Stimulated activated CD4-positive, alpha-beta T cell treated with anti-CD3 and anti-CD28 coated beads, TNF-alpha, amount 100 ng/mL, for 24 hours (primary cell): ENCODE data around the gene CNGA3.
"Not testable (repeated sequence)": the region's sequence is repeated elsewhere in the genome, so short reads cannot be mapped to it uniquely, and the experiment has no call there.

Experiments
- DNase-seq, 3 experiments: peaks; one replicate each; pipeline ENCODE4 v3.0.0-alpha.2; 2020; ENCODE audit warnings: low read depth in 3 of 3

Gene CNGA3

GRCh38 chr2:98346311-98347236 lies at the start of gene CNGA3:
Gene CNGA3 (plus strand): TSS chr2:98346456. CDS start chr2:98369976, 23,520 bp downstream.
- DNase-seq: peak in 1 of 3 experiments; percentile 12

DNA sequence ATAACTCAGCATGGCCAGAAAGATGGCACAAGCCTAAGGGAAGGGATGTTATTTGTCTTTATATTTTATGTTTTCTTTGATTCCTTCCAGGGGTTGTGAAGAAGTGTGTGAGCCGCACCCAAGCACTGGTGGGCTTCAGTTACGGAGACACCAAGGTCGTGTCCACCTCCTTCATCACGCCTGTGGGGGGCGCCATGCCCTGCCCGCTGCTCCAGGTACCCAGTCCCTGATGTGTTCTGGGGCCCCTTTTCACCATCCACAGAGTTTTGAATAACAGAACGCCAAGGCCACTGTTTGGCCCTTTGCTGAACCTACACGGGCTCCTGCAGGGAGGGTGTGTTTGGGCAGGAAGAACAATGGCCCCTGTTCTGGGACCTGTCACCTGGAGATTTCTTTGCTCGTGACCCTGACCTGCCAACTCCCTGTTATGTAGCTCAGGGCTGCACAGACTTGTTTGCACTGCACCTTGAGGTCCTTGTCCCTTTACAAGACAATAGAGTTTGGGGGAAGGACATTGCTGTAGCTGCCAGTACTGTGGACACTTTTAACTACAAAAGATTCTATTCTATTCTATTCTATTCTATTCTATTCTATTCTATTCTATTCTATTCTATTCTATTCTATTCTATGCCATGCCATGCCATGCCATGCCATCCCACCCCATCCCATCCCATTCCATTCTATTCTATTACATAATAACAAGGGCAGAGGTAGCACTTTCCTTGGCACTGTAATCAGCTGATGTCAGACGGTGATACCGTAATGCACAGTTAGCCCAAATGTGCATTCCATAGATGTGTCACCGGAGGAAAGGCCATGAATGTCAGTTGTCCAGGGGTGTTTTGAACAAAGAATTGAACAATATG lies 48.2 kb upstream of the CNGA3 start:
- DNase-seq: no peak

- DNase-seq: no peak
Observed at GRCh38 chr2:98298683-98299164, 47.5 kb upstream of the CNGA3 start.

DNA sequence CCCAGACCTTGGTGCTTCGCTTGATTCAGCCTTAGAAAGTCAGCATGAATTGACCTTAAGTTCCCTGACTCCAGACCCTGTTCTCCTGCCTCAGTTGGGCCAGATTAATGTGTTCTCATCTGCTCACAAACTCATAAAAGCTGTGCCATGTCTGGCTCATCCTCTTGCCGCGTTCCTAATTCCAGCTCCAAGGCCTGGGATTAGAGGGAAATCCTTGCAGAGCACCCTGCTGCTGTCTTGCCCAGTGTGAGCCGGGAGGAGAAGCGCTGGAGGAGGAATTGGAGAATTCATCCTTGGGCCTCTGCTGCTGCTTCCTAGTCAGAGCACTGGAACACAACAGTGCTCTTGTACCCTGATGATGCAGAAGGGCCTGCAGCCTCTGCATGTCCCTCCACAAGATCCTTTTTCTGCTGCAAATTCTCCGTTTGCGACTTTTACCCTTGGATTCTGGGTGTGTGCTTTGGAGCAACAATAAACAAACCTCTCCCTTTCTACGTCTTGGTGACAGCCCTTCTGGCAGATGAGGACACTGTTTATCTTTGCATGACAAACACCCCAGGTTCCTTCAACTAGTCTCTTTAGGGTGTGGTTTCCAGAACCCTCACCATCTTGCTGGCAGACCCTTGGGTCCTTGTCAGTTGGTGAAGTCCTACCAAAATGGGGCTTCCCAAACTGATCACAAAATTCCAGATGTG lies 46.9 kb upstream of the CNGA3 start:
- DNase-seq: no peak

DNA sequence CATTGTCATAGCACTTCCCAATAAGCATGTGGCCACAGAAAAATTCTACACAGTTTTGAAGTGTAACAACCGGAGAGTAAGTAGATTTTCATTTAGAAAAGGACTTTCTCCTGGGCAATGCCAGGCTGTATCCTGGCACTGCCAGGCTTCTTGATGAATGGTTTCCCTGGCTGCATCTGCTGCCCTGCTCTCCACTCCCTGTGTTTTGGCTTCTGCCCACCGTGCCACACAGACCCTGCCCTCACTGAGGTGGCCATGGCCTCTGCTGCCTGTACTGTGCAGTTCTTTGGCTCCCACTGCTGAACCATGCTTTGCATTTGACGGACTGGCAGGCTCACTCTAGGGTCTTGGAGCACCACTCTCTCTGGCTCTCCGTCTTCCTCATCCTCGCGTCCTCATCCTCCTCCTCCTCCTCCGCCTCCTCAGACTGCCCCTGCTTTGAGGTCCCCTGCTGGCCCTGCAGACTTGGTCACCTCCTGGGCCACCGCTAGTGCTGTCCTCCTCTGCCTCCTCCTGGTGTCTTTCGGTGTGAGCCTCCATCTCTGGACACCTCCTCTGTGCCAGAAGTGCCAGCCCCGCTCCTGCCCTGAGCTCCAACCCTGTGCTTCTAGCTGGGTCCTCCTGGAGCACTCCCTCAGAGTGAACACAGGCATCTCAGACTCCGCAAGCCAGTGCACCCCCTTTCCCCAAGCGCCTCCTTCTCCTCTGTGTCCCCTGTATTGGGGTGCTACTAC lies 45.9 kb upstream of the CNGA3 start:
- no peak for DNase-seq

DNA sequence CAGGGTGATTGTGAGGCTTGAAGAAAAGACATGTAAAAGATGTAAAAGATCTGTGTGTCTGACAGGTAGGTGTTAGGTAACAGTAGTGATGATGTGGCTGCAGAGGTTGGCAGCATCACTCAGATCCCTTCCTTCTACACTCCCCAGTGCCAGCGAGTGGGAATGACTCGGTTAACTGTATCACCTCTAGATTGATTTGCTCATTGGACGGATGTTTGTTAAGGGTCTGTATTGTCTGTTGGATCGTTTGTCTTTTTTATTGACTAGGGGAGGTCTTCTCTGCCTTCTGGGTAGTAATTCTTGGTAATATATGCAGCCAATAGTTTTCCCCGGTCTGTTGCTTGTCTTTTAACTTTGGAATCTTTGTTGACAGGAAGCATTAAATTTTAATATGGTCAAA lies 44.8 kb upstream of the CNGA3 start:
- DNase-seq: no peak

GRCh38 chr2:98307131-98307696 lies 39.0 kb upstream of the CNGA3 start:
- not testable (repeated sequence) for DNase-seq

DNA sequence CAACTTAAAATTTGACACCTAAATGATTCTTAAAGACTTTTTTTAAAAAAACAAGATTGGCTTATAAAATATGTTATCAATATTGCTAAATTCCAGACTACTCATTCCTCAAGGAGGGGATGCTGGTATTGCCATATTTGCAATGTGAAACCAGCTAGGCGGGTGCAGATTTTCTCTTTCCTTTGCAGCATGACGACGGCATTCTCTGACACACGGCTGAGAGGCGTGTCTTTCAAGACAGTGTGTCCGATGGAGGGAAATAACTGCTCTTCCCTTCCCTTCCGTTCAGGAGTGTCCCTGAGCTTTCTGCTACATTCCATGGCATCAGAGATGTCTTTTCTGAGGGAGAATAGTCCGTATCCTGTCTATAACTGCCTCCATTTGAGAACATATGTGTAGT lies 38.2 kb upstream of the CNGA3 start:
- DNase-seq: no peak

DNA sequence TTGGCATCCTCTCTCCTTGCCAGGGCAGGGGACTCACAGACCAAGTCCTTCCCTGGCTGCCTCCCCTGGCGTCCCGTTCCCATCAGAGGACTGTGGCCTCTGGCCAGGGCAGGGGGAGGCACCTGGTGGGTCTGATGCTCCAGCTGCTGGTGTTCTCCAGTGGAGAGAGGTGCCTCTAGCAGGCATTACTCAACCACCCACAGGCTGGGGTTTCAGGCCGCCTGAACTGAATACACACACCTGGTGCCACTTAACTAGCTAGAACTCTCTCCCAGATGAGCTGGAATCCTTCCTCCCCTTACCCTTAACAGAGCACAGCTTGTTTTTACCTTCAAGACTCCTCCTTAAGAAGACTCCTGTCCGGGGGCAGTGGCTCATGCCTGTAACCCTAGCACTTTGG lies 37.7 kb upstream of the CNGA3 start:
- DNase-seq: no peak

DNA sequence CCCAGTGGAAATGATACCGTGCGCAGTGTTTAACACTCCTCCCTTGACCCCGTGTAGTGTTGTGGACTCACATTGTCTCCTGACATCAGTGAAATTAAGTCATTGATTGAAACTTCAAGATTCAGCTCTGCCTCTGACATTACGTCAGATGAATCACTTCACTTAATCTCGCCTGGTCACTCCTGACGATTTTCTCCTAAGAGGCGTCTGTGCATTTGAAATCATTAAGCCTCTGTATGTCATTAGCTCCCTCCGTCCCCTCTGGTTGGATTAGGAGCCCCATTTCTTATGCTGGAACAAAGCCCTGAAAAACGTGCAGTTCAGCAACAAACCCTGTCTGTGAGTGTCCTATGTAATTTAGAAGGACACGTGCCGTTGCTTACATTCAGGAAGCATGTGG lies 36.7 kb upstream of the CNGA3 start:
- no peak for DNase-seq

- DNase-seq: no peak
Observed at GRCh38 chr2:98310010-98310409, 36.2 kb upstream of the CNGA3 start.

DNA sequence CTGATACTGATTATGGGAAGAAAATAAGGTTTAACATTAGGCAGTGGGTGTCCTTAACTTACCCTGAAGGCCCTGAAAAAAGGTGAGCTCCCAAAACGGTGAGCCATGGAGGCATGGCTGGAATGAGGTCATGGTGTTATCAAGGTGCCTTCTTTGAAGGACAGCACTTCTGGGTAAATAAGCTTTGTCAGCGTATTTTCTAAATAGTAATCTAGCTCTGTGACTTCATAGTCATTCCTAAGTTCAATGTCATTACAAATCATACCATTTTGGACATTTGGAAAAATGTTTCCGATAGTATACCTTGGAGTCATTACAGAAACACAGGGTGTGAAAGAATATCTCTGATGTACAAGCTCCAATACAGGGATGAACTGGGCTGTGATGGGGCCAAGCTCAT lies 35.2 kb upstream of the CNGA3 start:
- DNase-seq: no peak

- no peak for DNase-seq
Observed at GRCh38 chr2:98311771-98312545, 34.3 kb upstream of the CNGA3 start.

DNA sequence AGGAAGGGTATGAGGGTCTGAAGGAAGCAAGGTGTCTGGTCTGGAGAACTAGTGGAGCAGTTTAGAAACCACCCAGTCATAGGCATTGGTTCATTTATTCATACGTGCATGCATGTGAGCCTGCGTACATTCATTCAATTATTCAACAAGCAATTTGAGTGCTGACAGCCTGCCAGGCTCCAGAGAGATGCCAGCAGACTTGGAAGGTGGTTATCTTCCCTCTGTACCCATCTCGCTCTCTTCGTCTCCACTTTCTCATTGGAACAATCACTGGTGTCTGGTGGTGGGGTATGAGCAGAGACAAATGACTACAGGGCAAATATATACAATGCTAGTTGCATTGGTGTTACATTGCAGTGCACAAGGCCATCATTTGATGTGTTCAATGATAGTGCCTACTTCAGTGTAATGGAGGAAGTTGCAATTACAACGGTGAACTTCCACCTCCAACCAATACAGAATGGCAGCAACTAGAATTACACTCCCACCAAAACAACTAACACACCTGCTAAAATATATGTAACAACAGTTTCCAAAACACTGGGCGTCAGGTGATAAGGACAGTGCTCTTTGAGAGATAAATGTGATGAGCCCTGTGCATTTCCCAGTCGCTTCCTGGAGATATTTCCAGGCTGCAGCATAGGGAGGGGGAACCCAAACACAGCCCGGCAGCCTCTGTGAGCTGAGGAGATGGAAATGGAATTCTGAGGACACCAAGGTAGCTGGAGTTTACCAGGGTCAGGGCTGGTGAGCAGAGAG lies 32.6 kb upstream of the CNGA3 start:
- no peak for DNase-seq

DNA sequence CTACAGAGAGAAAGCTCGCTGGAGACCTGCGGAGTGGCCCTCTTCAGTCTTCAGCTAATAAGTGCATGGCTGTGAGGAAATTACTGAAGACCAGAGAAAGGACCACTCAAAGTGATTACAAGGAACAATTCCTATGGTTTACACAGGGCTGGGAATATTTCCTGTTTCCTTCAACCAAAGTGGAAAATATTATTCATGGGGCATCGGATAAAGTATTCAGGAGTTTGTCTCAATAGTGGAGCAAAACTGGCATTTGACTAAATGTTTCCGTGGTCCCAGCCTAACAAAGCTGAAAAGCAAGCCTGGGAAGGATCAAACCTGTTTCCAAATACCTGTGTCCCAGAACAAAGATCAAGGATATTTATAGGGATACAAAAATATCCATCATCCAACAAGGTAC lies 32.0 kb upstream of the CNGA3 start:
- no peak for DNase-seq

DNA sequence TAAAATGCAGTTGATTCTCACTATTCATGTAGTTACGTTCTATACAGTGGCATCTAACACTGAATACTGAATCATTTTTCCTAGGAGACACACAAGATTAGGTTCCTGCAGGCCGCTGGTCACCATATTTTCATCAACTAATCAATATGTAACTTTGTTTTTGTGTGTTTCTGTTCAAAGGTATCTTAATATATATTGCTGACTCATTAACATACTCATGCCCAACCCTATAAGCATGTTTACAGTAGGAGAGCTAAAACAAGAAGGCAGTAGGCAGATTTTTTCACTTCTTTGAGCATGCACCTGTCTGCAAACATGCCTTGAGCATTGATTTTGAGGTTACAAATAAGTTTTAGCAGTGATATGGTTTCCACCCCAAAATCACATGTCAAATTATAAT lies 30.3 kb upstream of the CNGA3 start:
- DNase-seq: no peak

GRCh38 chr2:98317214-98317613 lies 29.0 kb upstream of the CNGA3 start:
- no peak for DNase-seq

- not testable (repeated sequence) for DNase-seq
Observed at GRCh38 chr2:98320171-98320570, 26.1 kb upstream of the CNGA3 start.

- no peak for DNase-seq
Observed at GRCh38 chr2:98324181-98324580, 22.1 kb upstream of the CNGA3 start.
